Uterus (tissue), 4 donors: ENCODE measurements around the gene RPUSD2. TPM values are rescaled to one million over a fixed set of nuclear protein-coding genes. Genes with fewer than 3 reads are reported as not detected.

ENCODE experiments used
- DNase-seq, 2 donors: peaks; one replicate each; pipeline ENCODE4 v3.0.0-alpha.2; 2019 to 2020
- H3K27ac ChIP-seq, 2 donors: fragments of 200-600 bp; sonication (generic); 1 replicate in 1 of 2; 2 replicates in 1 of 2; pipeline ENCODE4 v1.5.1; 2016 to 2018
- H3K27me3 ChIP-seq, 2 donors: fragments of 200-600 bp; sonication (generic); one replicate each; pipeline ENCODE4 v1.5.1; 2018 to 2019; ENCODE audit warnings: control low read depth in 1 of 2
- H3K36me3 ChIP-seq, 2 donors: fragments of 200-600 bp; sonication (generic); one replicate each; pipeline ENCODE4 v1.5.1; 2019; ENCODE audit warnings: control low read depth in 1 of 2
- H3K4me1 ChIP-seq, 2 donors: fragments of 200-600 bp; sonication (generic); one replicate each; pipeline ENCODE4 v1.5.1; 2018 to 2019; ENCODE audit warnings: control low read depth in 1 of 2
- H3K4me3 ChIP-seq, 2 donors: fragments of 200-600 bp; sonication (generic); 1 replicate in 1 of 2; 2 replicates in 1 of 2; pipeline ENCODE4 v1.5.1; 2018 to 2019; ENCODE audit warnings: mild to moderate bottlenecking in 1 of 2
- H3K9me3 ChIP-seq, 2 donors: fragments of 200-600 bp; sonication (generic); one replicate each; pipeline ENCODE4 v1.5.1; 2019; ENCODE audit warnings: control low read depth in 1 of 2
- CTCF ChIP-seq, 4 experiments: fragments of 200-600 bp in 2 of 4; fragments of 450-650 bp in 2 of 4; sonication (generic) in 2 of 4; IDR thresholded peaks; one replicate each; pipeline ENCODE4 v1.5.1; 2016 to 2019; ENCODE audit warnings: antibody characterized with exemption in 4 of 4, mild to moderate bottlenecking in 2 of 4, moderate library complexity in 1 of 4
- POLR2A ChIP-seq, 2 donors: fragments of 450-650 bp; IDR thresholded peaks; one replicate each; pipeline ENCODE4 v1.6.1; 2016; ENCODE audit warnings: antibody characterized with exemption in 2 of 2, mild to moderate bottlenecking in 1 of 2, moderate library complexity in 1 of 2
- intact Hi-C: fragments of 100-400 bp; cut with DNase I; formaldehyde crosslinking; loops from one replicate; pipeline ENCODE4 v1.15.1; 2023; ENCODE audit warnings: low total_unique reads
- total RNA-seq, 4 donors: library from RNA; depleted of rRNA in 3 of 4; stranded (reverse); fragments of >200 nt in 3 of 4; gene quantifications; one replicate each; pipeline versions ENCODE4 v1.1.0 to v1.2.4, GENCODE V29; 2014 to 2023
- donor health status: DM: yes; HTN: yes; CAD: no.

Gene RPUSD2
- total RNA-seq, 4 donors from 2014 or later, result 0.29 to 18.6 (median 5.0) TPM

GRCh38 chr15:40593165-40593564, 24.1 kb downstream of the RPUSD2 start:
- H3K9me3 ChIP-seq, result no peaks in the 10 kb centered on the region
- H3K27ac ChIP-seq, result peak overlapping the region in 1 of 2 donors; percentile 92
- peaks cover 0 to 5% of the 10 kb centered on the region in 2 donors for H3K4me1 ChIP-seq
- no peak for DNase-seq
- TF ChIP-seq CTCF (IDR thresholded peaks at IDR 0.05) (no peak), POLR2A (IDR thresholded peaks at IDR 0.05) (no peak)
- intact Hi-C loops, result no loop called here
- peak overlapping the region in 1 of 2 donors; percentile 57 for H3K4me3 ChIP-seq
- H3K27me3 ChIP-seq, result peaks cover 0 to 7% of the 10 kb centered on the region in 2 donors
- no peaks in the 10 kb centered on the region for H3K36me3 ChIP-seq

DNA sequence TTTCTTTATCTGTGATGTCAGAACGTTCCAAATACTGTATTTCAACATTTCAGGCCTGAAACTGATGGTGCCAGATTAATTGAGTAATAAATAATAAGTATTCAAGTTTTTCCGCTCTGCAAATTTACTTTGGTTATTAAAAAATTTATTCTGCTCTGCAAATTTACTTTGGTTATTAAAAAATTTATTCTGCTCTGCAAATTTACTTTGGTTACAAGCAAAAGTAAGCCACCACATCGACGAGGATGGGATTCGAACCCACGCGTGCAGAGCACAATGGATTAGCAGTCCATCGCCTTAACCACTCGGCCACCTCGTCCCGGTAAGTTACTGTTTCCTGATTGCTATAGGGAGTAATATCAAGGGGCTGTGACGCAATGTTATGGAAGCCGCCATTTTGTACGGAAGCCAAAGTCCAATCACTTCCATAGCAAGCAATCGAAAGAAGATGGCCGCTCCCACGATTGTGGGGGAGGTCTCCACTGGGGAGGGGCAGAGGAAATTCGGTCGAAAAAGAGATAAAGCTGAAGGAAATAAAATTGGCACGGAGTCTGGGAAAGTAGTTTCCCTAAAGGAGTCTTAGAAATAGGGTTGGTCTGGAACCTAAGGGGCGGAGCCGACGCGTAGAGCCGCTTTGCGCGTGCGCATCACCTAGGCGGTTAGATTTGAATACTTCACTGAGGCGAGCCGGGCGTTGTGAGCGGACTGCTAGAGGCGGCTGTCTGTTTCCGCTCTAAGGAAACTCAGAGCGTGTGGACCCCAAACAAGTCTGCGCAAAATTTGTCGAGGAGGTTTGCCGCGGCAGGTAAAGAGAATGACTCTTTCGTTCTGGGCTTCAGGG, 24.7 kb downstream of the RPUSD2 start, which contains the start of gene KNL1:
Gene KNL1 (plus strand): TSS at position 662 of the 841 bp plus-strand sequence. CDS start 8,683 bp downstream, outside the sequence.
- intact Hi-C loops, result no loop called here
- TF ChIP-seq POLR2A (IDR thresholded peaks at IDR 0.05) (no peak), CTCF (IDR thresholded peaks at IDR 0.05) (peak in 1 of 4 experiments; percentile 5)
- no peaks in the 10 kb centered on the region for H3K9me3 ChIP-seq
- DNase-seq, result peak; percentile 92 to 95
- peaks cover 0 to 5% of the 10 kb centered on the region in 2 donors for H3K4me1 ChIP-seq
- H3K4me3 ChIP-seq, result peak within 1 kb of the TSS; percentile 44 to 57
- no peaks in the 10 kb centered on the region for H3K36me3 ChIP-seq
- H3K27ac ChIP-seq, result peak within 1 kb of the TSS; percentile 91 to 92
- H3K27me3 ChIP-seq, result peaks cover 0 to 7% of the 10 kb centered on the region in 2 donors

DNA sequence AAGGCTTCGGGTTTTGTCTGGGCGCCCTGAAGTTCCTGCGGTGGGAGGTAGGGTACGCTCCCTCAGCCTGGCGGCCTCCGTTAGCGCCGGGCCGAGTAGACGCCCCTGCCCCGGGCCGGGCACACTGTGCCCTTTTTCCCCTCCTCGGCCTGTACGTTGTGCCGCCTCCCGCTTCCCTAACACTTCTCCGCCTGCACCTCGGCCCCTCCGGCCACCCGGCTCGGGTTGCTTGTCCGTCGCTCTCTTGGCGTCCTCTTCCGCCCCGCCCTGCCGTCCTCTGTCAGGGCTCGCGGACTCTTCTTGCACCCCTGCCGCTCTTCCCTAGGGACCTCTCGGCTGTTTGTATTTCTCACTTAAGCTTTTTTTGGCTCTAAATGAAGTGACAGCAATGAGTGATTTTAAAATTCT, 25.3 kb downstream of the RPUSD2 start:
- no peaks in the 10 kb centered on the region for H3K9me3 ChIP-seq
- peak overlapping the region; percentile 91 to 92 for H3K27ac ChIP-seq
- intact Hi-C loops, result no loop called here
- peaks cover 0 to 7% of the 10 kb centered on the region in 2 donors for H3K27me3 ChIP-seq
- TF ChIP-seq CTCF (IDR thresholded peaks at IDR 0.05) (no peak), POLR2A (IDR thresholded peaks at IDR 0.05) (no peak)
- DNase-seq, result peak in 1 of 2 donors; percentile 20
- peak overlapping the region; percentile 44 to 57 for H3K4me3 ChIP-seq
- H3K36me3 ChIP-seq, result no peaks in the 10 kb centered on the region
- H3K4me1 ChIP-seq, result peaks cover 0 to 5% of the 10 kb centered on the region in 2 donors

- Histone ChIP-seq H3K36me3 (no peaks in the 10 kb centered on the region), H3K27ac (no peak overlapping the region), H3K27me3 (peaks cover 0 to 7% of the 10 kb centered on the region in 2 donors), H3K4me1 (peaks cover 0 to 5% of the 10 kb centered on the region in 2 donors), H3K4me3 (no peak overlapping the region), H3K9me3 (no peaks in the 10 kb centered on the region)
- TF ChIP-seq POLR2A (IDR thresholded peaks at IDR 0.05) (no peak), CTCF (IDR thresholded peaks at IDR 0.05) (no peak)
- no peak for DNase-seq
- intact Hi-C loops, result no loop called here
Observed at GRCh38 chr15:40595219-40595618, 26.1 kb downstream of the RPUSD2 start.

DNA sequence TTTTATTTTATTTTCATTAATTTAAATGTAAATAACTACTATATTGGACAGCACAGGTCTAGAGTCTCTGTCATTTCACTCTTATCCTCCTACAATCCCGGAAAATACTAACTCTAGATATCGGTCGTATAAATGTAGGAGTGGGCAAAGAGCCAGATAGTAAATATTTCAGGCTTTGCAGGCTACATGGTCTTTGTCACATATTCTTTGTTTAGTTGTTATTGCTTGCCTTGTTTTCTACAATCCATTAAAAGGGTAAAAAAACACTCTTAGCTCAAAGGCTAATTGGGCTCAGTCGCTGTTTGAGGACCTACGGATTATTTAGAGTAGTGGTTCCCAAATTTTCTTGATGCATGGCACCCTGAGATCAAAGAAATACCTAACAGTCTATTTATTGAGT, 26.7 kb downstream of the RPUSD2 start:
- Histone ChIP-seq H3K36me3 (no peaks in the 10 kb centered on the region), H3K27ac (no peak overlapping the region), H3K4me1 (peaks cover 0 to 5% of the 10 kb centered on the region in 2 donors), H3K9me3 (no peaks in the 10 kb centered on the region), H3K4me3 (no peak overlapping the region), H3K27me3 (peaks cover 0 to 7% of the 10 kb centered on the region in 2 donors)
- TF ChIP-seq CTCF (IDR thresholded peaks at IDR 0.05) (no peak), POLR2A (IDR thresholded peaks at IDR 0.05) (no peak)
- intact Hi-C loops, result no loop called here
- DNase-seq, result no peak
